Smooth muscle cell (in vitro differentiated cells): ENCODE data around the gene KCNMA1. TPM values are rescaled to one million over a fixed set of nuclear protein-coding genes. Genes with fewer than 3 reads are reported as not detected.

Source experiments
- DNase-seq: peaks from one replicate; lab custom pipeline; 2025; ENCODE audit not compliant: unreplicated experiment; lab: John Stamatoyannopoulos, UW
- H2AFZ ChIP-seq: fragments of 200-600 bp; sonication (generic); 2 replicates; pipeline ENCODE4 v1.6.0; 2016; ENCODE audit warnings: antibody characterized with exemption, low read depth, mild to moderate bottlenecking
- H3F3A ChIP-seq: fragments of 200-600 bp; sonication (generic); 2 replicates; pipeline ENCODE4 v1.6.0; 2017; ENCODE audit warnings: antibody characterized with exemption, low read depth
- H3K27ac ChIP-seq: fragments of 200-600 bp; sonication (generic); 2 replicates; pipeline ENCODE4 v1.5.1; 2016; ENCODE audit warnings: low read depth, mild to moderate bottlenecking
- H3K27me3 ChIP-seq: fragments of 200-600 bp; sonication (generic); 2 replicates; pipeline ENCODE4 v1.6.1; 2016; ENCODE audit warnings: low read depth, mild to moderate bottlenecking
- H3K36me3 ChIP-seq: fragments of 200-600 bp; sonication (generic); 2 replicates; pipeline ENCODE4 v1.5.1; 2016; ENCODE audit warnings: low read depth
- H3K4me1 ChIP-seq: fragments of 200-600 bp; sonication (generic); 2 replicates; pipeline ENCODE4 v1.5.1; 2016; ENCODE audit warnings: low read depth
- H3K4me2 ChIP-seq: fragments of 200-600 bp; sonication (generic); 2 replicates; pipeline ENCODE4 v1.6.0; 2016; ENCODE audit warnings: mild to moderate bottlenecking
- H3K4me3 ChIP-seq: fragments of 200-600 bp; sonication (generic); 2 replicates; pipeline ENCODE4 v1.5.1; 2016; ENCODE audit warnings: mild to moderate bottlenecking
- H3K79me2 ChIP-seq: fragments of 200-600 bp; sonication (generic); 2 replicates; pipeline ENCODE4 v1.6.0; 2016; ENCODE audit warnings: low read depth, mild to moderate bottlenecking
- H3K9ac ChIP-seq: fragments of 200-600 bp; sonication (generic); 2 replicates; pipeline ENCODE4 v1.6.0; 2016; ENCODE audit warnings: low read depth
- H3K9me3 ChIP-seq: fragments of 200-600 bp; sonication (generic); replicated peaks from 2 replicates; pipeline ENCODE4 v1.5.1; 2016; ENCODE audit warnings: low read depth
- H4K20me1 ChIP-seq: fragments of 200-600 bp; sonication (generic); 2 replicates; pipeline ENCODE4 v1.6.0; 2016; ENCODE audit warnings: low read depth
- CTCF ChIP-seq: fragments of 200-600 bp; sonication (generic); IDR thresholded peaks from 2 replicates; pipeline ENCODE4 v1.5.1; 2017; ENCODE audit warnings: borderline replicate concordance, mild to moderate bottlenecking, antibody characterized with exemption; ENCODE audit not compliant: insufficient read depth, poor library complexity, severe bottlenecking
- WGBS: methylation state at CpG from one replicate; pipeline ENCODE4 v1.1.7; 2016; ENCODE audit warnings: low lambda C conversion rate; 5-methylcytosine and 5-hydroxymethylcytosine counted together
- polyA plus RNA-seq: library from polyadenylated mRNA; unstranded; fragments of >200 nt; fragmentation: Nextera tagmentation; extraction: Ambion mirVana; gene quantifications from 2 replicates; pipeline ENCODE4 v1.2.1, GENCODE V29; 2016
- total RNA-seq: library from RNA; depleted of rRNA; stranded (reverse); fragments of >200 nt; gene quantifications from 2 replicates; pipeline ENCODE4 v1.2.3, GENCODE V29; 2014

Gene KCNMA1
- total and polyA plus RNA-seq, 2 experiments from 2014 or later, result 9.1 to 23.4 TPM

GRCh38 chr10:76881477-76882220, 756.0 kb downstream of the KCNMA1 start:
- H3K27me3 ChIP-seq, result no peaks in the 10 kb centered on the region
- H3K36me3 ChIP-seq, result no peaks in the 10 kb centered on the region
- H3K79me2 ChIP-seq, result no peaks in the 10 kb centered on the region
- H3K4me2 ChIP-seq, result no peak overlapping the region
- no peak overlapping the region for H3K4me3 ChIP-seq
- H3K4me1 ChIP-seq, result peaks cover 12% of the 10 kb centered on the region
- H3F3A ChIP-seq, result no peaks in the 10 kb centered on the region
- H3K9ac ChIP-seq, result no peak overlapping the region
- 87% methylated on average over 3 of the region's 3 CpGs for WGBS
- H2AFZ ChIP-seq, result no peak overlapping the region
- DNase-seq, result no peak
- no peaks in the 10 kb centered on the region for H3K9me3 ChIP-seq
- no peak for TF ChIP-seq CTCF
- no peaks in the 10 kb centered on the region for H4K20me1 ChIP-seq
- no peak overlapping the region for H3K27ac ChIP-seq

- Histone ChIP-seq H3K9me3 (no peaks in the 10 kb centered on the region), H4K20me1 (no peaks in the 10 kb centered on the region), H3K36me3 (no peaks in the 10 kb centered on the region), H3K4me2 (no peak overlapping the region), H3K4me1 (peaks cover 12% of the 10 kb centered on the region), H3K27me3 (no peaks in the 10 kb centered on the region), H3K79me2 (no peaks in the 10 kb centered on the region), H2AFZ (no peak overlapping the region), H3K27ac (no peak overlapping the region), H3K9ac (no peak overlapping the region), H3F3A (no peaks in the 10 kb centered on the region), H3K4me3 (no peak overlapping the region)
- no peak for DNase-seq
- WGBS, result 94% methylated on average over 4 of the region's 4 CpGs
- TF ChIP-seq CTCF, result no peak
These were observed 756.7 kb downstream of the KCNMA1 start for GRCh38 chr10:76880931-76881330.

- WGBS, result 89% methylated on average over 9 of the region's 9 CpGs
- H3K9ac ChIP-seq, result no peak overlapping the region
- no peaks in the 10 kb centered on the region for H3K36me3 ChIP-seq
- H3K27ac ChIP-seq, result no peak overlapping the region
- no peak overlapping the region for H3K4me3 ChIP-seq
- no peak for TF ChIP-seq CTCF
- H3K4me1 ChIP-seq, result peaks cover 12% of the 10 kb centered on the region
- H3F3A ChIP-seq, result no peaks in the 10 kb centered on the region
- no peaks in the 10 kb centered on the region for H3K27me3 ChIP-seq
- H3K4me2 ChIP-seq, result no peak overlapping the region
- H3K79me2 ChIP-seq, result no peaks in the 10 kb centered on the region
- no peaks in the 10 kb centered on the region for H4K20me1 ChIP-seq
- no peak for DNase-seq
- no peak overlapping the region for H2AFZ ChIP-seq
- H3K9me3 ChIP-seq, result no peaks in the 10 kb centered on the region
These were observed 758.3 kb downstream of the KCNMA1 start for GRCh38 chr10:76879116-76879913.
